Measurements from ENCODE around the gene SLIT1. TPM values are rescaled to one million over a fixed set of nuclear protein-coding genes. Genes with fewer than 3 reads are reported as not detected.
A peak's percentile ranks its signal among the peaks of the same experiment; 100 is the strongest.

Gene SLIT1
- total and polyA plus RNA-seq, 2 of the 8 experiments (the other 6 are each of a cell fraction or from before 2014, with no cell fraction given): 0.70 to 0.88 TPM

- no peaks in the 10 kb centered on the region for H3K36me3 ChIP-seq (ENCODE audit: control insufficient read depth in 2 of 4, insufficient read depth in 4 of 4, low read length in 3 of 4)
- no peak overlapping the region for H3K14ac ChIP-seq (ENCODE audit: insufficient read length)
- H2BK5ac ChIP-seq (ENCODE audit: low read depth, low read length): no peak overlapping the region; the same call in 1 of the 2 replicates
- no peak overlapping the region for H2AK5ac ChIP-seq (ENCODE audit: low read depth, low read length)
- peaks cover 0 to 24% (median 10%) of the 10 kb centered on the region in 4 experiments; a peak in 5 of 7 replicates for H3K4me1 ChIP-seq (replicated peaks in 1 of 4; ENCODE audit: control insufficient read depth in 3 of 4, insufficient read depth in 4 of 4, low read length in 3 of 4)
- no peaks in the 10 kb centered on the region for H3K9me3 ChIP-seq (ENCODE audit: insufficient read depth in 2 of 2, low read depth in 1 of 2, low read length in 1 of 2)
- no peak overlapping the region for H3K23ac ChIP-seq (ENCODE audit: insufficient read length)
- no peak overlapping the region for H3K4me3 ChIP-seq (ENCODE audit: extremely low read depth in 1 of 4, insufficient read depth in 2 of 4, low read depth in 3 of 4, low read length in 4 of 4)
- H3K27ac ChIP-seq (ENCODE audit: low read depth, low read length): no peak overlapping the region
- CTCF ChIA-PET (ENCODE audit: partially characterized antibody): interaction anchor here (19.8 to 42.3 kb wide), 4 partner anchors 12 to 142 kb away, joined by 320 to 1348 read pairs (median 547); partner anchors contain the start of gene SLIT1
- no peak overlapping the region for H4K8ac ChIP-seq (ENCODE audit: extremely low read depth, insufficient read depth, low read length)
- H4K20me1 ChIP-seq (replicated peaks in 1 of 2; ENCODE audit: control insufficient read depth in 1 of 2, insufficient read depth in 2 of 2, low read length in 2 of 2): no peaks in the 10 kb centered on the region
- no peak overlapping the region for H3K4me2 ChIP-seq (ENCODE audit: insufficient read depth in 1 of 2, low read depth in 2 of 2, low read length in 2 of 2)
- no peak overlapping the region for H2BK20ac ChIP-seq (ENCODE audit: low read length)
- H3K27me3 ChIP-seq (replicated peaks in 1 of 4; ENCODE audit: control insufficient read depth in 3 of 4, extremely low read depth in 1 of 4, insufficient read depth in 3 of 4, low read length in 3 of 4): 0 out of 7 replicates have a peak, but pooled peaks cover 0 to 3% (median 0%) of the 10 kb centered on the region in 4 experiments
- H3K18ac ChIP-seq (ENCODE audit: extremely low read depth, low read length): no peak overlapping the region
- 87% methylated on average over 7 of the region's 7 CpGs; no CpG with 5 or more reads in 1 of the 2 experiments for WGBS, 2 experiments (ENCODE audit: extremely low coverage in 1 of 2, insufficient coverage in 1 of 2, insufficient read length in 1 of 2, insufficient replicate concordance in 2 of 2, low coverage in 1 of 2, low lambda C conversion rate in 2 of 2, missing lambda C conversion rate in 1 of 2)
- no peak overlapping the region for H2AFZ ChIP-seq (ENCODE audit: low read length)
- H3K79me2 ChIP-seq (ENCODE audit: control insufficient read depth in 1 of 2, insufficient read depth in 2 of 2, low read length in 2 of 2): no peaks in the 10 kb centered on the region
- no peaks in the 10 kb centered on the region for H3K23me2 ChIP-seq (ENCODE audit: low read depth, low read length)
- no peak overlapping the region for H2BK12ac ChIP-seq (ENCODE audit: low read depth, low read length)
- no peak overlapping the region for H2BK120ac ChIP-seq (replicated peaks; ENCODE audit: low read depth, low read length)
- no peaks in the 10 kb centered on the region for H3K79me1 ChIP-seq (ENCODE audit: low read depth, low read length)
- FAIRE-seq (no peak), DNase-seq (ENCODE audit: low read depth in 1 of 2, low spot score in 2 of 2) (no peak)
- 0 out of 2 replicates have a peak overlapping the region, but pooled peaks have one; percentile 8 for H2BK15ac ChIP-seq (ENCODE audit: low read length)
- H3K9ac ChIP-seq (replicated peaks in 1 of 4; ENCODE audit: extremely low read depth in 1 of 4, low read depth in 3 of 4, low read length in 3 of 4): no peak overlapping the region
- H3K56ac ChIP-seq (replicated peaks; ENCODE audit: insufficient read length, low read depth, low read length): no peak overlapping the region
- no peak overlapping the region for H3K4ac ChIP-seq (replicated peaks; ENCODE audit: insufficient read length, low read depth, low read length)
- H4K91ac ChIP-seq (replicated peaks; ENCODE audit: insufficient read length, low read length): no peak overlapping the region
- POLR2A ChIA-PET (ENCODE audit: partially characterized antibody): no interaction called here
- H4K5ac ChIP-seq (ENCODE audit: insufficient read length, low read depth, low read length): no peak overlapping the region
- no peak for TF ChIP-seq ATF2 (IDR thresholded peaks at IDR 0.05; ENCODE audit: low read length)
These were observed 110.3 kb downstream of the SLIT1 start for GRCh38 chr10:97075421-97075820.

Measured in H1 (cell line).